ENCODE results near the gene PON2.

DNA sequence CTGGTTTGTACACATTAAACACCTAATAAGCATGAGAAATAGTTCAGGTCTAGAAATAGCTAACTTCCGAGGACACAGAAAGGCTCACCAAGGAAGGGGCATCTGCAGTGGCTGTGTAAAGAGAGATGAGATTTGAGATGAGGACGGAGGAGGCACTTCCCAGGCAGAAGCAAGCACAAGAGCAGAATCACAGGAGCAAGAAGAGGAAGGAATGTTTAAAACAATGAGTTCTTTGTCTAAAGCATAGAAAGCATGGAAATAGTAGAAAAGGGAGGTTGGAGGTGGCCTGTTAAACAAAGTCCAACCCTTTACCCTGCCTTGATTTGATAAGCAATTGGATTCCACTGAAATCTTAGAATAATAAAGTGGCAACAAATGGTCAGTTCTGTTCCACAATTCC, 27.1 kb downstream of the PON2 start:
- TF ChIP-seq POLR2AphosphoS5 (IDR thresholded peaks at IDR 0.05; ENCODE audit: low read depth) = no peak
- TF ChIP-seq, protein P1, sequence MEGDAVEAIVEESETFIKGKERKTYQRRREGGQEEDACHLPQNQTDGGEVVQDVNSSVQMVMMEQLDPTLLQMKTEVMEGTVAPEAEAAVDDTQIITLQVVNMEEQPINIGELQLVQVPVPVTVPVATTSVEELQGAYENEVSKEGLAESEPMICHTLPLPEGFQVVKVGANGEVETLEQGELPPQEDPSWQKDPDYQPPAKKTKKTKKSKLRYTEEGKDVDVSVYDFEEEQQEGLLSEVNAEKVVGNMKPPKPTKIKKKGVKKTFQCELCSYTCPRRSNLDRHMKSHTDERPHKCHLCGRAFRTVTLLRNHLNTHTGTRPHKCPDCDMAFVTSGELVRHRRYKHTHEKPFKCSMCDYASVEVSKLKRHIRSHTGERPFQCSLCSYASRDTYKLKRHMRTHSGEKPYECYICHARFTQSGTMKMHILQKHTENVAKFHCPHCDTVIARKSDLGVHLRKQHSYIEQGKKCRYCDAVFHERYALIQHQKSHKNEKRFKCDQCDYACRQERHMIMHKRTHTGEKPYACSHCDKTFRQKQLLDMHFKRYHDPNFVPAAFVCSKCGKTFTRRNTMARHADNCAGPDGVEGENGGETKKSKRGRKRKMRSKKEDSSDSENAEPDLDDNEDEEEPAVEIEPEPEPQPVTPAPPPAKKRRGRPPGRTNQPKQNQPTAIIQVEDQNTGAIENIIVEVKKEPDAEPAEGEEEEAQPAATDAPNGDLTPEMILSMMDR (conservative IDR thresholded peaks at IDR 0.05; ENCODE audit: low read depth in 2 of 2) = no peak
- TF ChIP-seq REST (IDR thresholded peaks at IDR 0.05; ENCODE audit: unreplicated experiment) = no peak
